ENCODE results near the gene ZNF26.
A peak's percentile ranks its signal among the peaks of the same experiment; 100 is the strongest.
"Not testable (repeated sequence)": the region's sequence is repeated elsewhere in the genome, so short reads cannot be mapped to it uniquely, and the experiment has no call there.

ZNF26 gene

DNA sequence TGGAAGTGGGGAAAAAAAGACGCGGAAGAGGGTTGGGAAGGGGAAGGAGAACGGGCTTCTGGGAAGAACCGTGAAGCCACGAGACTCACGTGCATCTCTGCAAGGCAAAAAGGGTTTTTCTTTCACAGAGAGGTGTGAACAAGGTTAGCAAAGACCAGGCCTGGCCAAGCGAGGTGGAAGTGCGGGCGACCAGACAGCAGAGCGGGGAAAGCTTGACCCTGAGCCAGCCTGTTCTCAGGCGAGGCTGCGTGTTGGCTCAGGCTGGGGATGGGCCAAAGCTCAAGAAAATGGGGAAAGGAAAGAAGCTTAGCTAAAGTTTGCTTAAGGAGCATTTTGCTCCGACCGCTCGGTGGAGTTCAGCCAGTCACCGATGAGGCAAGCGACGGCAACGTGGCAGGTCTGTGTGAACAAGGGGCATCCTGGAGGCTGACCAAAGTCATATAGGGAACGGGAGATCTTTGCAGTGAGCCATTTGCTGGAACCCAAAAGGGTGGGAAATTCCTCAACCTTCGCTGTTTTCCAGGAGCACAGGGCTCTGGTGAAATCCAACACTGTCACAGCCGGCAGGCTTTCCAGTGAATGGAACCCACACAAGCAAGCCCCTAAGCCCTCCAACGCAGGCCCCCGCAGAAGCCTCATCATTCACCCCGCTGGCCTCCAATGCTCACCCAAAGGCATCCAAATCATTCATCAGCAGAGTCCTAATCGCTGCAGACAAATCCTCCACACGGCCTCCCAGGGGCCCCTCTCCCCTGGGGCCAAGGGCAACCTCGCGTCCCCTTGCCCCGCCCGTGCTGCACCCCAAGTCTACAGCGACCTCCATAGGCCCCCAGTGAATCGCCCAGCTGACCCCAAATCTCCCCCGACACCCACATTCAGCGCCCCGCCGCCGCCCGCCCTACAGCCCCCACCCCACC, 30.8 kb upstream of the ZNF26 start:
- no peak for DNase-seq (ENCODE audit: low read depth)

DNA sequence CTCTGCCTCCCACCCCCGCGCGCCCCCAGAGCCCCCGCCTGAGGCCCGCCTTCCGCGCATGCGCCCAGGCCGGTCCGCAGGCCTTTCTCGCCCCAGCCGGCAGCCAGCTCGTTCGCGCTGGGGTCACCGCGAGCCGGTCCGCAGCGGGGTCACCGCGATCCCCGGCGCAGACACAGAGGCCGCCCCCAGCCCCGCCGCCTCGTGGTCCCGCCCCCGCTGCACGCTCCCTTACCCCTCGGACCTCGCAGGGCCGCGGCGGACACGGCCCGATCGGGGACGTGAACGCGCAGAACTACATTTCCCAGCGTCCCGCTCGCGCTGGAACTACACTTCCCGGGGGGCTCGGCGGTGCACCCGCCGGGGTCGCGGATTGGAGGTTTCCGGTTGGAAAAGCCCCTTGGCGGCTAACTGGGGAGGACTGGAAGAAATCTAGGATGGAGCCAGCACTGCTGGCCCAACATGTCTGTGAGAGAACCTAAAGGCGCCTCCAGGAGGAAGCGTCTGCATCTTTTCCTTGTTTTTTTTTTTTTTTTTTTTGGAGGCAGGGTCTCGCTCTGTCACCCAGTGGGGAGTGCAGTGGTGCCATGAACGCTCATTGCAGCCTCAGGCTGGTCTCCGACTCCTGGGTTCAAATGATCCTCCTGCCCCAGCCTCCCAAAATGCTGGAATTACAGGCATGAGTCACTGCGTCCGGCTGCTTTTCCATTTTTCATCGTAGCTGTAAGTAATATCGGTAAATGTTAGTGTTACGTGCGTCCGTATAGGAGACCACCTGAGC, 30.0 kb upstream of the ZNF26 start, which contains the start of gene ZNF605:
TSS of gene ZNF605 (minus strand) at position 296 of the 778 bp plus-strand sequence. CDS start 10,671 bp downstream, outside the sequence.
- DNase-seq (ENCODE audit: low read depth) = peak; percentile 66

DNA sequence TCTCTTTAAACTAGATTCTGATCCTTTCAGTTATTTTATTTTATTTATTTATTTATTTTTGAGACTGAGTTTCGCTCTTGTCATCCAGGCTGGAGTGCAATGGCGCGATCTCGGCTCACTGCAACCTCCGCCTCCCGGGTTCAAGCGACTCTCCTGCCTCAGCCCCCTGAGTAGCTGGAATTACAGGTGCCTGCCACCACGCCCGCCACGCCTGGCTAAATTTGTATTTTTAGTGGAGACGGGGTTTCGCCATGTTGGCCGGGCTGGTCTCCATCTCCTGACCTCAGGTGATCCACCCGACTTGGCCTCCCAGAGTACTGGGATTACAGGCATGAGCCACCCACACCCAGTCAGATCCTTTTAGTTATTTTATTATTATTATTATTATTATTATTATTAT, 24.4 kb upstream of the ZNF26 start:
- DNase-seq (ENCODE audit: low read depth) = not testable (repeated sequence)

DNA sequence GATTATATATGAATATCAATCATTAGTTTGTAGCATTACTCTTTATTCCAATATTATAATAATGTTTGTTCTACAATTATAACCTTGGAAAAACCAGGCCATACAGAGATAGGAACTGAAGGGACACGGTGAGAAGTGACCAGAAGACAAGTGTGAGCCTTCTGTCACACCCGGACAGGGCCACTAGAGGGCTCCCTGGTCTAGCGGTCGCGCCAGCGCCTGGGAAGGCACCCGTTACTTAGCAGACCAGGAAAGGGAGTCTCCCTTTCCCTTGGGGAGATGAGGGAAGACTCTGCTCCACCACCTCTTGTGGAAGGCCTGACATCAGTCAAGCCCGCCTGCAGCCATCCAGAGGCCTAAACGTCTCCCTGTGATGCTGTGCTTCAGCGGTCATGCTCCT, 22.2 kb upstream of the ZNF26 start:
- DNase-seq (ENCODE audit: low read depth) = not testable (repeated sequence)

DNA sequence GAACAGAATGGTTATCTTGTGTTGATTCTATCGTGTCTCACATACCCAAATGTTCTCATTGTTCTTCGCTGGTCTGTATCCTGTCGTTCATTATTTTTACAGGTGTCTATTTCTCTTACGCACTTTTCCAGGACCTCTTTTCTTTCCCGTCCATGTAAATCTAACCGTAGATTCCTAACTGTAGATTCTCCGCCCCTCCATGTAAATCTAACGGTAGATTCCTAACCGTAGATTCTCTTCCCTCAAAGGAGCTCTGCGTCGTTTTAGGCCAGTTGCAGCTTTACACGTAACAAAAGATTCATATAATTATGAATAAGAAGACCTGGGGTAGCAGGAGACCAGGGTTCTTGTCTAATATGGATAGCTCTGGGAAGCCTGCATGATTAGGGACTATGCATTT, 20.4 kb upstream of the ZNF26 start:
- no peak for DNase-seq (ENCODE audit: low read depth)

DNA sequence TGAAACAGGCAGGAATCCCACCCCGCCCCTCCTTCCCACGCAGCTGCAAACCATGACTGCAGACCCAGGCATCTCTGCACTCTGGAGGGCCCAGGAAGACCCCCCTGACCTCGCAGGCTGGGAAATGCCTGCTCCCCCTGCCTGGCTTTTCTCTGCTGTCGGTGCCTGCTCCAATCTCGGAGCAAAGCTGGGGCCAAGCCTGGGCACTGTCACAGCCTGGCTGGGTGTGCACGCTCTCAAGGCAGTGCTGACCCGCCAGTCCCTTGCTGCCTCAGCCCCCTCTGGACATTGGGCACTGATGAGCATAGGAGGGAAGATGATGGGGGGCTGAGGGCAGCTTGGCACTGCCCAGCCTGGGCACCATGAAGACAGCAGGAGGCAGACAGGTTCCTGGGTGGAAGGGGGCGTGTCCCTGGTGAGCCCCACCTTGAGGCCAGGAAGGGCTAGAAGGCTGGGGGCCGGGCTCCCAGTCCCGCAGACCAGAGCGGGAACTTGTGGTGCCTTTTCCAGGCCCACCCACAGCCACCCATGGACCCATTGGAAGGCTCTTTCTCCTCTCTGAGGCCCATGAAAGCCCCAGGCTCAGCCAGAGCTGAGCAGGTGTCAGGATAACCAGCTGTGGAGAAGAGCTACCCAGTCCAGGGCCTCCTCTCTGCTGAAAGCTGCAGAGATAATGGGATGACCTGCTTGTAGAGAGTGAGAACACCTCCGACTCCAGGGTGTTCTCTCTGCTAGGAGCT, 19.3 kb upstream of the ZNF26 start:
- DNase-seq (ENCODE audit: low read depth) = no peak

DNA sequence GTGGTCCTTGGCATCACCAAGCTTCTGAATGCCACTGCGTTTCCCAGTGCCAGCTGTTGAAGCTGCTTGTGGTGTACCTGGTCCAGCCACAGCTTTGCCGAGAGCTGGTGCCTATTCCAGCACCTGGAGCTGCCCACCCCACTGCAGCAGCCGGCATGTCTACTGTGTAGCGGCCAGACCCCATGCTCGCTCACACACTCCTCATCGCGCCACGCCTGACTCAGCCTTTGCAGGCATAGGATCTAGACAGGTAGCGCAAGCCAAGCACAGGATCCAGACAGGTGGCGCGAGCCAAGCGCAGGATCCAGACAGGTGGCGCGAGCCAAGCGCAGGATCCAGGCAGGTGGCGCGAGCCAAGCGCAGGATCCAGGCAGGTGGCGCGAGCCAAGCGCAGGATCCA, 18.4 kb upstream of the ZNF26 start:
- no peak for DNase-seq (ENCODE audit: low read depth)

DNA sequence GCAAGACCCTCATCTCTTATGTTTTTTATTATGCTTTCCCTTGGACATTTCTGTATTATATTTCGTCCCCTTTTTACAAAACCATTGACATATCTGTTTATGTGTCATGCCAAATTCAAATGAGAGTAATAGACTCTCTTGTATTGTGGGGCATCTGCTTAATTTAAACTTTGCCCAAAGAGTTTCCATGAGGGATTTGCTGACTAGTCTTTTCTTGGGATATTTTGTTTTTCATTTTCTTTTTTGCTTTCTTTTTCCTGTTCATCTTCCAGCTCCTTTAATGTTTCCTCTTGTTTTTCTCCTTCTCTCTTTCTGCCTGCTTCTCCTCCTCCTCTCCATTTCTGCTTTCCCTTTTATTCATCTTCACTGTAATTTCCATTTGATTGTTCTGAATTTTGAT, 13.8 kb upstream of the ZNF26 start:
- no peak for DNase-seq (ENCODE audit: low read depth)

DNA sequence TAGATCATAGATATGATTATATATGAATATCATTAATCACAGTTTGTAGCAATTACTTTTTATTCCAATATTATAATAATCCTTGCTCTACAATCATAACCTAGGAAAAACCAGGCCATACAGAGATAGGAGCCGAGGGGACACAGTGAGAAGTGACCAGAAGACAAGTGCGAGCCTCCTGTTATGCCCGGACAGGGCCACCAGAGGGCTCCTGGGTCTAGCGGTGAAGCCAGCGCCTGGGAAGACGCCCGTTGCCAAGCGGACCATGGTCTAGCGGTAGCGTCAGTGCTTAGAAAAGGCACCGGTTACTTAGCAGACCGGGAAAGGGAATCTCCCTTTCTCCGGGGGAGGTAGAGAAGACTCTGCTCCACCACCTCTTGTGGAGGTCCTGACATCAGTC, 9.3 kb upstream of the ZNF26 start:
- not testable (repeated sequence) for DNase-seq (ENCODE audit: low read depth)

DNA sequence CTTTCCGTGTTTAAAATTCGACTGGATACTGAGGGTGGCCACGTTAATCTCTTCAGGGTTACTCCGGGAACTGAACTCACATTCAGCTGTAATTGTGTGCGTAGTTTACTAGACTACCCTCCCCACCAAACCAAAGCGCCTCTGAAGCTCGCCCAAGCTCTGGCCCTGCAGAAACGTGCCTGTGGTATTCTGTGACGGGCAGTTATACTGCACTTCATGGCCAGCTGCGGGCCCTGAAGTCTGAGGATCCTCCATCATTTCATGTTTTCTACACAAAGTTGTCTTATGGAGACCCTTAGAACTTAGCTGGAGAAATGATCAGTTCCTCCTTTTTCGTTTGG, 688 bp downstream of the ZNF26 start:
- no peak for DNase-seq (ENCODE audit: low read depth)

DNA sequence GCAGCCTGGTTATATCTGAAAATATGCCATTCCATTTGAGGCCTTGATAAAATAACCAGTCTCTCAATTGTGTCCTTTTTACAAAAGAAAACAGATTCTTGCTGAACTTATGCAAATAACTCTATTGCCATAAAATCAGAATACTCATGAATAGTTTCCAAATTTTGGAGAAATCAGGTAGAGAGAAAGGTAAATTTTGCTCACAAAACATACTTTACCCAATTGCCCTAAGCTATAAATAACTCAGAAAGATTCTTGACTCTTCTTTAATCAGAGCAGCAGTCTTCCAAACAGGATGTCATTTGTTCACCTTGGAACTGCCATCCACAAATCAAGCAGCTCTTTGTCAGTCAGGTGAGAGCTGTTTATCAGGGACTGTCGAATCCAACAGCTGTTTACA, 12.6 kb downstream of the ZNF26 start:
- no peak for DNase-seq (ENCODE audit: low read depth)

DNA sequence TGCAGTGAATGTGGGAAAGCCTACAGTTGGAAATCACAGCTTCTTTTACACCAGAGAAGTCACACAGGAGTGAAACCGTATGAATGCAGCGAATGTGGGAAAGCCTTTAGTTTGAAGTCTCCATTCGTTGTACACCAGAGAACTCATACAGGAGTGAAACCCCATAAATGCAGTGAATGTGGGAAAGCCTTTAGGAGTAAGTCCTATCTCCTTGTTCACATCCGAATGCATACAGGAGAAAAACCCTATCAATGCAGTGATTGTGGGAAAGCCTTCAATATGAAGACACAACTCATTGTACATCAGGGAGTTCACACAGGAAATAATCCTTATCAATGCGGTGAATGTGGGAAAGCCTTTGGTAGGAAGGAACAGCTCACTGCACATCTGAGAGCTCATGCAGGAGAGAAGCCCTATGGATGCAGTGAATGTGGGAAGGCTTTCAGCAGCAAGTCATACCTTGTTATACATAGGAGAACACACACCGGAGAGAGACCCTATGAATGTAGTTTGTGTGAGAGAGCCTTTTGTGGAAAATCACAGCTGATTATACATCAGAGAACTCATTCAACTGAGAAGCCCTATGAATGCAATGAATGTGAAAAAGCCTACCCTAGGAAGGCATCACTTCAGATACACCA, 24.6 kb downstream of the ZNF26 start:
- DNase-seq (ENCODE audit: low read depth) = no peak

DNA sequence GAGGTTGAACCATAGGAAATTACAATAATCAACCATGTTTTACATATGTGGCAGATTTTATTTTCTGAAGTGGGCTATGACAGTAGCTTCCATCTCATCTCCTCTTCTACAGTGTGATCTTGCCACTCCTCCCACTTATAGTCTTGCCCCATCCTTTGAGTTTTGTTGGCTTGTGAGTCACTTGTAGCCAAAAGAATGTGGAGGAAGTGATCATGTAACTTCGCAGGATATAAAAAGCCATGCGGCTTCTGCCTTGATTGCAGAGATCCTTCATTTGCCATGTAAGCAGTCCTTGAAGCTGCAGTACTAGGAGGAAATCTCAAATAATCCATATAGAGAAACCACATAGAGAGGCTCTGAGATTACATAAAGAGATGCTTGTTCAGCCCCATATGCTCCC, 37.4 kb downstream of the ZNF26 start:
- no peak for DNase-seq (ENCODE audit: low read depth)

DNA sequence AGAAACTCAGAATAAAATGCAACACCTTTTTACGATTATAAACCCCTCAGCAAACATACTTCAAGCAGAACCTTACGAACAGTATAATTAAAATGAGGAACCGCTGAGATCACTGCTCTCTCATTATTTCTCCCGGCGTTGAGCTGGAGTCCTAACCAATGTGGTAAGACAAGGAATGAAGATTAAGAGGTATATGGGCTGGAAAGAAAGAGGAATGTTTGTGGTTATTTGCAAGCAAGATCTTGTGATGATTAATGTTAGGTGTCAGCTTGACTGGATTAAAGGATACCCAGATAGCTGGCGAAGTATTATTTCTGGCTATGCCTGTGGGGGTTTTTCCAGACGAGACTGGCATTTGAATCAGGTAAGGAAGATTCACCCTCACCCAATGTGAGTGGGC, 40.8 kb downstream of the ZNF26 start:
- no peak for DNase-seq (ENCODE audit: low read depth)

DNA sequence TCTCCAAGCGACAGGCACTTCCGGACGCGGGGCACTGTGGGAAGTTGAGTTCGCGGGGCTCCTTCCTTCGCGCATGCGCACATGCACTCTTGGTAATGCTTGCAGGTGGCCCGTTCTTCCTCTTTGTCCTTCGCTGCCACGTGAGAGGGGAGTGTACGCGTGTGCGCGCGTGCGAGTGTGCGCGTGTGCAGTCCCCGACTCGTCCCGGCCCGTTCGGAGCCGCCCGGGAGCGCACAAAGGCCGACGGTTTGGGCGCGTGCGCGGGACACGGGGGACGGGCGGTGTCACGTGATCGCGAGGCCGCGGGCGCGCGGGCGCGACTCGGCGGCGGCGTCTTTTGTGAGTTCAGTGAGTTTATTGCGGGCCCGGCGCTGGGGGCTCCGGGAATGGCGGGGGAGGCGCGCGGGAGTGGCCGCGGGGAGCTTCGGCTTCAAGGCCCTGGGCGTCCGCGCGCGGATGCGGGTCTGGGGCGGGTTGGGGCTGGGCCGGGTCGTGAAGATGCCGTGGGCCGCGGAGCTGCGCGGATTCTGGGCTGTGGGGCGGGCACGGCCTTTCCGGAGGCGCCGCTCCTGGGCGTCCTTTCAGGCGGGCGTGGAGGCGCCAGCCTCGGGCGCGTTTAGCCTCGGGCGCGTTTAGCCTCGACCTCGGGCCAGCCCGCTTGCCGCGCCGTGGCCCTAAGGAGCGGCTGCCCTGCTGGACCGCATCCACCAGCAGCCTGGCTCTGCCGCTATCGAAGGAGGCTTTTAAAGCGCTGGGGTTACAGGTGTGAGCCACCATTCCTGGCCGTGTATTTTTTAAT, 51.2 kb downstream of the ZNF26 start, which contains the start of gene ZNF84:
TSS of gene ZNF84 (plus strand) at position 303 of the 799 bp plus-strand sequence. CDS start 3,959 bp downstream, outside the sequence.
- peak; percentile 93 for DNase-seq (ENCODE audit: low read depth)

DNA sequence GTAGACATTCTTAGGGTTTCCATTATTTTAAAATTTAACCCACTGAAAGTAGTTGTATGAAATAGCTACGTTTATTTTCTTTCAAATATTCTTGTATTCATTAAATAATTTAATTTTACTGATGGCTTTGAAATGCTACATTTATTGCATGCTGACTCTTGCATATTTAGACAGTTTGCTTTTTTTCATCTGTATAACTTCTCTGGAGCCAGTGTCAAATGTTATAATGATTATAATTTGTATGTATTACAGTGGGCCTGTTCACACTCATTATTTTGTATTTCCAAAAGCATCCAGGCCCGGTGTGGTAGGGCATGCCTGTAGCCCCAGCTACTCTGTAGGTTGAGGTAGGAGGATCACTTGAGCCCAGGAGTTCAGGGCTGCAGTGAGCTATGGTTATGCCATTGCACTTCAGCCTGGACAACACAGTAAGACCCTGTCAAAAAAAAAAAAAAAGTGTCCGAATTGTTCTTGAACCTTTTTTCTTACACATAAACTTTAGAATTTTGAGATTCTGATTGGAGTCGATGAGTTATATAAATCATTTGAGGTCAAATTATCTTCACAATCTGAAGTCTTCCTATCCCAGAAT, 52.0 kb downstream of the ZNF26 start:
- no peak for DNase-seq (ENCODE audit: low read depth)

DNA sequence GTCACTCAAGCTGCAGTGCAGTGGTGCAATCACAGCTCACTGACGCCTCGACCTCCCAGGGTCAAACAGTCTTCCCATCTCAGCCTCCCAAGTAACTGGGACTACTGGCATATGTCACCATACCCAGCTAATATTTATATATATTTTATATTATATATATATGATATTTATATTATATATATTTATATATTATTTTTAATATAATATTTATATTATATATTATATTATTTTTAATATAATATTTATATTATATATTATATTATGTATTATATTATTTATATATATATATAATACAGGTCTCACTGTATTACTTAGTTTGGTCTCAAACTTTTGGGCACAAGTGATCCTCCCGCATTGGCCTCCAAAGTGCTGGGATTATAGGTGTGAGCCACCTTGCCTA, 60.5 kb downstream of the ZNF26 start:
- no peak for DNase-seq (ENCODE audit: low read depth)

DNA sequence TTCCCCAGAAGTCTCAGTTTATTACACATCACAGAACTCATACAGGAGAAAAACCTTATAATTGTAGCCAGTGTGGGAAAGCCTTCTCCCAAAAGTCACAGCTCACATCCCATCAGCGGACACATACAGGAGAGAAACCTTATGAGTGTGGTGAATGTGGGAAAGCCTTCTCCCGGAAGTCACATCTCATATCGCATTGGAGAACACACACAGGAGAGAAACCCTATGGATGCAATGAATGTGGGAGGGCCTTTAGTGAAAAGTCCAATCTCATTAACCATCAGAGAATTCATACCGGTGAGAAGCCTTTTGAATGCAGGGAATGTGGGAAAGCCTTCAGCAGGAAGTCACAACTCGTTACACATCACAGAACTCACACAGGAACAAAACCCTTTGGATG, 71.3 kb downstream of the ZNF26 start:
- no peak for DNase-seq (ENCODE audit: low read depth)

DNA sequence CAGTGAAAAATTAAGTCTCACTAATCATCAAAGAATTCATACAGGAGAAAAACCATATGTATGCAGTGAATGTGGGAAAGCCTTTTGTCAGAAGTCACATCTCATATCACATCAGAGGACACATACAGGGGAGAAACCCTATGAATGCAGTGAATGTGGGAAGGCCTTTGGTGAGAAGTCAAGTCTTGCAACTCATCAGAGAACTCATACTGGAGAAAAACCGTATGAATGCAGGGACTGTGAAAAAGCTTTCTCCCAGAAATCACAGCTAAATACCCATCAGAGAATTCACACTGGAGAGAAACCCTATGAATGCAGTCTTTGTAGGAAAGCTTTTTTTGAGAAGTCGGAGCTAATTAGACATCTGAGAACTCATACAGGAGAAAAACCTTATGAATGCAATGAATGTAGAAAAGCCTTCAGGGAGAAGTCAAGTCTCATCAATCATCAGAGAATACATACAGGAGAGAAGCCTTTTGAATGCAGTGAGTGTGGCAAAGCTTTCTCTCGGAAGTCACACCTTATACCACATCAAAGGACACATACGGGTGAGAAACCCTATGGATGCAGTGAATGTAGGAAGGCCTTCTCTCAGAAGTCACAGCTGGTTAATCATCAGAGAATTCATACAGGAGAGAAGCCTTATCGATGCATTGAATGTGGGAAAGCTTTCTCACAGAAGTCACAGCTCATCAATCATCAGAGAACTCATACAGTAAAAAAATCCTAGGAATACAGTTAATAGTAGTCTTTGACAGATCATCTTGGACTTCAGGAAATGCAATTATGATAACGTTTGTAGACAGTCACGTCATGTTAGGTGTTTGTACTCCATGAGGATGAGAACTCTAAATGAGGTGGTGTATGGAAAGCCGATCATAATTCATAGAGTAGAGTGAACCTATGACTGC, 72.3 kb downstream of the ZNF26 start:
- DNase-seq (ENCODE audit: low read depth) = no peak

DNA sequence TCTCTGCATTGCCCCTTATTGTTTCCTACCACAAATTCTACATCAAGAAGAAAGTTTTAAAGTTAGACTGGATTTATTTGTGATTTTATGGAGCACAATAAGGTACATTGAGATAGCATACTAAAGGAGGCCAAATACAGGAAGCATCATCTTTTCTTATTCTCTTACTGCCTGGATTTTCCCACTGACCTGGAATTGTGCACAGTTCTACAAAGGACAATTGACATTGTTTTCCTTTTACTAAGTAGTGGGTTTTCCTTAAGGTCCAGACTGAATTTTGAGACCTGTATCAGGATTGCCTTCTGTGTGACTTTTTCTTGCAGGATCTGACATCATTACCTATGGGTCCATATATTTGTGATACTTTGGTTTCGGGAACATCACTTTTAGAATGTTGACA, 75.8 kb downstream of the ZNF26 start:
- no peak for DNase-seq (ENCODE audit: low read depth)

All from stimulated activated CD8-positive, alpha-beta memory T cell treated with anti-CD3 and anti-CD28 coated beads, Interleukin-7, amount 100 ng/mL, for 24 hours (primary cell).